Esophagus squamous epithelium (tissue), 4 donors: Measurements from ENCODE around the gene PIGP.

Source experiments
- POLR2A ChIP-seq, 4 donors: fragments of 450-650 bp; IDR thresholded peaks; one replicate each; pipeline ENCODE4 v1.6.1; 2017; ENCODE audit warnings: antibody characterized with exemption in 4 of 4, mild to moderate bottlenecking in 4 of 4, moderate library complexity in 3 of 4
- TF ChIP-seq, protein P1 (sequence below), 6 experiments: fragments of 450-650 bp in 4 of 6; fragments of 200-600 bp in 2 of 6; sonication (generic) in 2 of 6; IDR thresholded peaks; one replicate each; pipeline ENCODE4 v1.5.1; 2016 to 2019; ENCODE audit warnings: antibody characterized with exemption in 6 of 6, mild to moderate bottlenecking in 4 of 6, moderate library complexity in 4 of 6

DNA sequence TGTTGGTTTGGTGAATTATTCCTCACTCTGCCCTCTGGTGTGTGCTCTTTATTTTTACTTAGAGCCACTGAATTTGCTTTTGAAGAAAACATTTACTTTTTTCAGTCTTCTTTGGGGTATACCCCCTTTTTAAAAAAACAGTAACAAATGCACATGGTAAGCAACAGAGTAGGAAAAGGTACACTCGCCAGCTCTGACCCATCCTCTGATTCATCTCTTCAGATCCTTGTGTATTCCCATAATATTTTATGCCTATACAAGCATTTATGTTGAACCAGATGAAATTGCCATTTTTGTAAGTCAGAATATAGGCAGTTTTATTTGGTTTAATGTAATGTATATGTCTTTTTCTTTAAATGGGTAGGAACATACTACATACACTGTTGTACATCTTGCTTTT, 28.5 kb upstream of the PIGP start:
- TF ChIP-seq POLR2A (IDR thresholded peaks at IDR 0.05) = no peak
- TF ChIP-seq, protein P1, sequence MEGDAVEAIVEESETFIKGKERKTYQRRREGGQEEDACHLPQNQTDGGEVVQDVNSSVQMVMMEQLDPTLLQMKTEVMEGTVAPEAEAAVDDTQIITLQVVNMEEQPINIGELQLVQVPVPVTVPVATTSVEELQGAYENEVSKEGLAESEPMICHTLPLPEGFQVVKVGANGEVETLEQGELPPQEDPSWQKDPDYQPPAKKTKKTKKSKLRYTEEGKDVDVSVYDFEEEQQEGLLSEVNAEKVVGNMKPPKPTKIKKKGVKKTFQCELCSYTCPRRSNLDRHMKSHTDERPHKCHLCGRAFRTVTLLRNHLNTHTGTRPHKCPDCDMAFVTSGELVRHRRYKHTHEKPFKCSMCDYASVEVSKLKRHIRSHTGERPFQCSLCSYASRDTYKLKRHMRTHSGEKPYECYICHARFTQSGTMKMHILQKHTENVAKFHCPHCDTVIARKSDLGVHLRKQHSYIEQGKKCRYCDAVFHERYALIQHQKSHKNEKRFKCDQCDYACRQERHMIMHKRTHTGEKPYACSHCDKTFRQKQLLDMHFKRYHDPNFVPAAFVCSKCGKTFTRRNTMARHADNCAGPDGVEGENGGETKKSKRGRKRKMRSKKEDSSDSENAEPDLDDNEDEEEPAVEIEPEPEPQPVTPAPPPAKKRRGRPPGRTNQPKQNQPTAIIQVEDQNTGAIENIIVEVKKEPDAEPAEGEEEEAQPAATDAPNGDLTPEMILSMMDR (IDR thresholded peaks at IDR 0.05) = no peak
